ENCODE measurements around the gene SNCG. TPM values are rescaled to one million over a fixed set of nuclear protein-coding genes. Genes with fewer than 3 reads are reported as not detected.
A peak's percentile ranks its signal among the peaks of the same experiment; 100 is the strongest.
"Not testable (repeated sequence)": the region's sequence is repeated elsewhere in the genome, so short reads cannot be mapped to it uniquely, and the experiment has no call there.

The SNCG gene
- total RNA-seq = not detected in 2 replicates
- 0.93 TPM for polyA plus RNA-seq (2012)

DNA sequence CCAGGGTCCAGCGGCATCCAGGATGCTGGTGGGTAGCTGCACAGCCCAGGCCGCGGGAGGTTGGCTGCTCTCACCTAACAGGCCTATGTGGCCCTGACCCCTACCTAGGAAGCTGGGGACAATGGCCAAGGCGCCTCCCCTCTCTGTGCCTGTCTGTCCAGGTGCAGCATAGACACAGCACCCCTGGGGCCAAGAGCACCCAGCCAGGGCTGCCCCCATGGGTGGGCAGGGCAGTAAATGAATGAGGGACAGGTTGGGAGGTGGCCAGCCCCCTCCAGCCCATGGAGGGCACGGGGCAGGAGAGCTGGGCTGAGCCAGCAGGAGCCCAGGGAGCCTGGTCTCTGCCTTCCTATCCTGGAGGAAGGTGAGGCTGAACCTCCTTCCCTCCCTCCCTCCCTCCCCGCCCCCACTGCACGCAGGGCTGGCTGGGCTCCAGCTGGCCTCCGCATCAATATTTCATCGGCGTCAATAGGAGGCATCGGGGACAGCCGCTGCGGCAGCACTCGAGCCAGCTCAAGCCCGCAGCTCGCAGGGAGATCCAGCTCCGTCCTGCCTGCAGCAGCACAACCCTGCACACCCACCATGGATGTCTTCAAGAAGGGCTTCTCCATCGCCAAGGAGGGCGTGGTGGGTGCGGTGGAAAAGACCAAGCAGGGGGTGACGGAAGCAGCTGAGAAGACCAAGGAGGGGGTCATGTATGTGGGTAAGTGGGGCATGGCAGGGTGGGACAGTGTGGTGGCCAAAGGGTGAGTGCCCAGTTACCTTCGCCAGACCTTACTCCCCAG, at the start of gene SNCG:
Gene SNCG (plus strand): TSS at position 484 of the 785 bp plus-strand sequence. CDS start 99 bp downstream, at position 583.
- no peak for DNase-seq (ENCODE audit: low read depth)

DNA sequence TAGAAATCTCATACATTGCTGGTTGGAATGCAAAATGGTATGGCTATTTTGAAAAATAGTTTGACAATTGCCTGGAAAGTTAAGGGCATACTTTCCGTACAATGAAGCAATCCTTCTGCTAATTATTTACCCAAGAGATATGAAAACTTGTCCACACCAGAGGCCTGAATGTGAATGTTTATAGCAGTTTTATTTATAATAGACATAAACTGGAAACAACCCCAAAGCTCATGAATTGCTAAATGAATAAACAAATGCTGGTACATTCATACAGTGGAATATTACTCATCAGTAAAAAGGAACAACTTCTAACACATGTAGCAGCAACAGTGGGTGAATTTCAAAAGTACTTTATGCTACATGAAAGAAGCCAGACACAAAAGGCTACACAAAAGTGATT, 43.7 kb upstream of the SNCG start:
- DNase-seq (ENCODE audit: low read depth) = no peak

DNA sequence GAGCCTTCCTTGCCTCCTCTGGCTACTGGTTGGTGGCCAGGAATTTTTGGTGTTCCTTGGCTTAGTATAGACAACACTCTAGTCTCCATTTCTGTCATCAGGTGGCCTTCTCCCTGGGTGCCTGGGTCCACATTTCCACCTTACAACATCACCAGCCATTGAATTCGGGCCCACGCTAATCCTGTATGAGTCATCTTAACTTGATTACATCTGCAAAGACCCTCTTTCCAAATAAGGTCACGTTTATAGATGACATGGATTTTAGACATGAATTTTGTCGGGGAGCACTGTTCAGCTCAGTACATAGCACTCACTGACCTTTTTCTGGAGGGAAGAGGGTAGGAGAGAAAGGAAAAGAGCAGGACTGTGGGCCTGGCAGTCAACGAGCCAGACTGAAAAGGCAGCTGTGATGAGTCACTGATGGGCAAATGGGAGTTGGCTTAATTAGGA, 40.4 kb upstream of the SNCG start:
- DNase-seq (ENCODE audit: low read depth) = peak; percentile 85

DNA sequence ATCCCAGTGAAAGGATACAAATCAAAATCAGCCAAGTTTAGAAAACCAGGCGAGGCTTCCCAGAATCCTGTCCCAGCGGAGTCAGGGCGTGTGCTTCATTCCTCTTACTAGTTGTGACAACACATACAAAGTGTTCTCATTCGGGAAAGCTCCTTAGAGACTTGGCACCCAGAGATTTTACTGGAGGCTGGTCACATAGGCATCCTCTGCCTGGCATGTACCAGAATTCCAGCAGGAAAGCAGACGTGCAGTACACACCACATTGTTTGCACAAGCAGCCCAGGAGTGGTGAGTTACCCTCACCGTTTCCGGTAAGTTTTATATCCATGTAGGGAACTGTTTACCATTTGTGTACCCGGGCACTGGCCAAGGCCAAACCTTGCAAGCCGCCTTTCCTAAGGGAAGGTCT, 35.8 kb upstream of the SNCG start:
- DNase-seq (ENCODE audit: low read depth) = no peak

DNA sequence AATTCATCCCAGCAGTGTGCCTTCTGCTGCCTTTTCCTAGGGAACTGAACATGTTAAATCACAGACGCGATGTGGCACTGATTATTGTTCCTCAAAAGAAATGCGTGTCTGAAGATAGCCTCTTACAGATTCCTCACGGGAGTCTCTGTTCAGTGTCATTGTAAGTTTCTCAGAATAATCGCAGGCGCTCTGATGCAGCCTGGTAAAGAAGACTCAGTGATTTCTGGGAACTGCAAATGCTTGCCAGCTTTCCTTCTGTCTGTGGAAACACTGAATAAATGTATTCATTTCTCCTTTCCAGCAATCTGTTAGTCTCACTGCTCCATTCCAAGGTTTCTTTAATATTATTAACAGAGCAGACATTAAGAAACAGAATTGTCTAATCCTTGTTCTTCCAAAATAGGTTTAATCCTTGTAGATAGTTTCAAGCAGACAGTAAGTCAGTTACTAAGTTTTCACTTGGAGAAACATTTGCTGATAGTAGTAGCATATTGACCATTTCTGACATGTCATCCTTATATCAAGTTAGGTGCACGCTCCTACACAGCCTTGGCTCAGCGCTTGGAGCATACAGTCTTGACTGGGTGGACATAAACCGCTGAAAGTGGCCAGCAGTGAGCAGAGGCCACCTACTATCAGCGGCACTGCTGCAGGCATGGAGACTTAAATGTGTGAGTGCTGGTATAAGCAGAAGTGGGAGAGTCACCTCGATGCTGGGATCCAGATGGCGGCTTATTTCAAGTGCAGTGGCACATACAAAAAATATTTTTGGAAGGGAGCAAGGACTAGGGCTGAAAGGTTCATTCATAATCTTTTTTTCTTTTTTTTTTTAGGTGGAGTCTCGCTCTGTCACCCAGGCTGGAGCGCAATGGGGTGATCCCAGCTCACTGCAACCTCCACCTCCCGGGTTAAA, 28.7 kb upstream of the SNCG start:
- DNase-seq (ENCODE audit: low read depth) = no peak

- DNase-seq (ENCODE audit: low read depth) = no peak
Measured at GRCh38 chr10:86931872-86932271, 26.5 kb upstream of the SNCG start.

- DNase-seq (ENCODE audit: low read depth) = no peak
Measured at GRCh38 chr10:86932674-86933073, 25.7 kb upstream of the SNCG start.

- peak; percentile 16 for DNase-seq (ENCODE audit: low read depth)
Measured at GRCh38 chr10:86934162-86934711, 24.2 kb upstream of the SNCG start.

GRCh38 chr10:86936661-86937501, 21.5 kb upstream of the SNCG start:
- DNase-seq (ENCODE audit: low read depth) = peak; percentile 39

- DNase-seq (ENCODE audit: low read depth) = no peak
Measured at GRCh38 chr10:86937502-86938154, 20.8 kb upstream of the SNCG start.

DNA sequence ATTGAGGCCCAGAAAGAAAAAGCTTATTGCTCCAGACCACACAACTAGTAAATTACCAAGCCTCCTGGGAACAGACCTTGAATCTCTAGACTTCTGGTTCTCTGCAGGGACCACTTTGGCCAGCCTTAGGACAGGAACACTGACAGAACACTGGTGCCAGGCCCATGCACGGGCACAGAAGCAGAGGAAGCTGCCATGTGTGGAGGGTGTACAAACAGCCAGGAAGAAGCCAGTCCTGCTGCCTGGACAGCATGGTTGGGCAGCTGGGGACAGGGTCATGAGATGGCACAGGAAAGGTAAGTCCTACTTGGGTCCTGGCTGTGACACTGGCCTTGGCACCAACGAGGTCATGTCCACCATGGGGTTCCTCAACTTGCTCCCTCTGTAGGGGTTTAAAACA, 20.1 kb upstream of the SNCG start:
- DNase-seq (ENCODE audit: low read depth) = no peak

GRCh38 chr10:86940076-86940475, 18.3 kb upstream of the SNCG start:
- DNase-seq (ENCODE audit: low read depth) = not testable (repeated sequence)

DNA sequence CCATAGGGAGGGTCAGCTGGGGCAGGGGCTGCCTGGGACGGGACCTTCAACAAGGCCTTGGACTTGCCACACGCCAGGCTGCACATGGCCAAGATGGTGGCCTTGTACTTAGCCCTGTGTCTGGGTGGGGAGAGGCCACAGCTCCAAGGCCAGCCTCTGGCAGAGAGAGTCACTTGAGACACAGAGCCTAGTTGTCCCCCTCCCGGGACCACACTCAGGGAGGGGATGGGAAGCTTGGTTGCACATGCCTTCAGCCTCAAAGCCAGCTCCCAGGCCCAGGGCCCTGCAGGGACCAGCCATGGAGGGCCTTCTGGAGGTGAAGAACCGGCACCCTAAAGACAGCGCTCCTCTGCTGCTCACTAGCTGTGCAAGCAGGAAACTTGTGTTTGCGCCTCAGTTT, 17.7 kb upstream of the SNCG start:
- no peak for DNase-seq (ENCODE audit: low read depth)

DNA sequence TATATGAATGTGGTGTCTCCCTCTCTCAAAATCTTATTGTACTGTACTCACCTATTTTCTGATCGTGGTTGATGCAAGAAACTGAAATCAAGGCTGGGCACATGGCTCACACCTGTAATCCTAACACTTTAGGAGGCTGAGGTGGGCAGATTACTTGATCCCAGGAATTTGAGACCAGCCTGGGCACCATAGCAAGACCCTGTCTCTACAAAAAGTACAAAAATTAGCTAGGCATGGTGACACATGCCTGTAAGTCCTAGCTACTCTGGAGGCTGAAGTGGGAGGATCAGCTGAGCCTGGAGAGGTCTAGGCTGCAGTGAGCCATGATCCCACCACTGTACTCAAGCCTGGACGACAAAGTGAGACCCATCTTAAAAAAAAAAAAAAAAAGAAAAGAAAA, 17.0 kb upstream of the SNCG start:
- no peak for DNase-seq (ENCODE audit: low read depth)

GRCh38 chr10:86941991-86942421, 16.4 kb upstream of the SNCG start:
- DNase-seq (ENCODE audit: low read depth) = no peak

GRCh38 chr10:86942441-86943315, 15.7 kb upstream of the SNCG start:
- no peak for DNase-seq (ENCODE audit: low read depth)

DNA sequence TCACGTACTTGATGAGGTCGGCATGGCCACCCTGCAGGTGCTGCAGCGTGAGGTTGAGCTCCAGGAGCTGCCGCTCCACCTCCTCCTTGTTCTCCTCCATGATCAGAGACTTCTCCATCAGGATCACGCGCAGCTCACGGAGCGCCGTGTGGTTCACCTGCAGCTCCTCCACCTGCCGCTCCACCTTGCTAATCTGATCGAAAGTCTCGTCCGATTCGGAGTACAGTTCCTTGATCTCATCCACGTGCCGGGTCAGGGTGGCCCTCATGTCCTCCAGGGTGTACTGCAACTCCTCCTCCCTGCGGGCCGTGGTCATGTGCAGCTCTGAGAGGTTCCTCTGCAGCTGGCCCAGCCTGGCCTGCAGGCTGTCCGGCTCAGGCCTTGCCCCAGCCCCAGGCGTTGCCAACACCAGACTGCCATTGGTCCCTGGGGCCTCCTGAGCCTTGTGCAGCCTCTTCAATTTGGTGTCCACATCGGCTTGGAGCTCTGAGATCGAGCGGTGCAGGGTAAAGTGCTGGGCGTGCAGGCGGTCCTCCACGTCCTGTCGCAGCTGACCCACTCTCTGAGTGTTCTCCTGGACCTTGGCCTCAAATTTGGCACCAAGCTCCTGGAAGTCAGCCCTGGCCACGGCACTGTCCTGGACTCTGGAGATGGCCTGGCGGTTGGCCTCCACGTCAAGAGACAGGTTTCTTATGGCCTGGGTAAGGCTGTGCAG, 14.9 kb upstream of the SNCG start:
- no peak for DNase-seq (ENCODE audit: low read depth)

DNA sequence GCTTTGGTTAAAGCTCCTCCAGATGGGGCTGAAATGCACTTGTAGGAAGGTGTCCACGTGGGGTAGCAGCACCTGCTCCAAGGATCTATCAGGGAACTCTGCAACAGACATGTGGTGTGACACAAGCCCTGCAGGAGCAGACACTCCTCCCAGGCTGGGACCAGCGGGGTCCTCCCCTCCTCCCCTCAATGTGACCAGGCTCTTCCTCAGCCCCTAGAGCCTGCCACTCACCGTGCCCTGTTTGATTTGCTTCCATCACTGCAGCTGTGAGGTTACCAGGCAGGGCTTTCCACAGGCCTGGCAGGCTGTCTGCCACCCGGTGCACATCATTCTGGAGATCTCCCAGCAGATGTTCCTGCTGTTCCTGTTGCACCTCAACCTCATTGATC, 14.4 kb upstream of the SNCG start:
- no peak for DNase-seq (ENCODE audit: low read depth)

DNA sequence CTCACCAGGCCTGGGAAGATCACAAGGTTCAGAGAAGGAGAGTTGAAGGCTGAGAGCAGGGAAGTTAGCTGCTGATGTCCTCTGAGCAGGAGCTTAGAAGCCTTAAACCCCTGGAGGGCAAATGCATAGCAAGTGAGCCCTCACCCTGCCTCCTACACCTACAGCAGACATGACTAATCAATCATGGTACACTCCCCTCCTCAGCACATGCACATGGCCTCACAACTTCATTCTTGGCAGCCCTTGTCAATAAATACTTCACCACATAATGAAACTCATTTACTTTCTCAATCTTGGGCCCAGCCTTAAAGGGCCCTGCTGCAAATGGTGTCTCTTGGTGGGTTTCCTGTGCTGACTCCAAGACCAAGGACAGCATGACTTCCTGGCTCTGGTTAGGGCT, 13.9 kb upstream of the SNCG start:
- no peak for DNase-seq (ENCODE audit: low read depth)

All from myocyte (in vitro differentiated cells).